Mononuclear cell (primary cell): ENCODE measurements around the gene SEPTIN14. TPM values are rescaled to one million over a fixed set of nuclear protein-coding genes. Genes with fewer than 3 reads are reported as not detected.
"Not testable (repeated sequence)": the region's sequence is repeated elsewhere in the genome, so short reads cannot be mapped to it uniquely, and the experiment has no call there.

Experiments used
- H3K27me3 ChIP-seq: 2 replicates; pipeline ENCODE4 v1.6.0; 2011; ENCODE audit warnings: low read length, control low read depth; ENCODE audit not compliant: insufficient read depth
- H3K4me1 ChIP-seq: 2 replicates; pipeline ENCODE4 v1.5.1; 2011; ENCODE audit warnings: mild to moderate bottlenecking, low read length, control low read depth; ENCODE audit not compliant: insufficient read depth
- H3K4me3 ChIP-seq: 2 replicates; pipeline ENCODE4 v1.5.1; 2011; ENCODE audit warnings: mild to moderate bottlenecking, low read length, moderate library complexity
- H3K9me3 ChIP-seq: 2 replicates; pipeline ENCODE4 v1.5.1; 2011; ENCODE audit warnings: low read depth, mild to moderate bottlenecking, control low read depth, low read length
- total RNA-seq: library from RNA; depleted of rRNA; stranded (reverse); fragments of >200 nt; gene quantifications from one replicate; pipeline ENCODE4 v1.2.3, GENCODE V29; 2012

The SEPTIN14 gene
- total RNA-seq: not detected

- H3K27me3 ChIP-seq, H3K4me3 ChIP-seq, H3K9me3 ChIP-seq, H3K4me1 ChIP-seq: not testable (repeated sequence)
Measured at GRCh38 chr7:55862652-55863051, at the start of gene SEPTIN14. SEPTIN14 (minus strand) TSS chr7:55862752; CDS start chr7:55861996, 756 bp downstream.

- Histone ChIP-seq H3K4me1 (peaks cover 6% of the 10 kb centered on the region), H3K9me3 (no peaks in the 10 kb centered on the region), H3K27me3 (no peaks in the 10 kb centered on the region), H3K4me3 (no peak overlapping the region)
Measured at GRCh38 chr7:55903985-55904759, 41.6 kb upstream of the SEPTIN14 start.

GRCh38 chr7:55901059-55901458 lies 38.5 kb upstream of the SEPTIN14 start:
- not testable (repeated sequence) for H3K9me3 ChIP-seq, H3K4me1 ChIP-seq, H3K4me3 ChIP-seq, H3K27me3 ChIP-seq

- Histone ChIP-seq H3K4me1 (no peaks in the 10 kb centered on the region), H3K27me3 (no peaks in the 10 kb centered on the region), H3K4me3 (no peak overlapping the region), H3K9me3 (no peaks in the 10 kb centered on the region)
Measured at GRCh38 chr7:55898287-55898686, 35.7 kb upstream of the SEPTIN14 start.

- Histone ChIP-seq H3K27me3 (no peaks in the 10 kb centered on the region), H3K4me3 (no peak overlapping the region), H3K9me3 (no peaks in the 10 kb centered on the region), H3K4me1 (no peaks in the 10 kb centered on the region)
Measured at GRCh38 chr7:55895021-55895420, 32.5 kb upstream of the SEPTIN14 start.

GRCh38 chr7:55893940-55894339 lies 31.4 kb upstream of the SEPTIN14 start:
- no peaks in the 10 kb centered on the region for H3K9me3 ChIP-seq
- H3K27me3 ChIP-seq: no peaks in the 10 kb centered on the region
- H3K4me1 ChIP-seq: no peaks in the 10 kb centered on the region
- no peak overlapping the region for H3K4me3 ChIP-seq

GRCh38 chr7:55888378-55888777 lies 25.8 kb upstream of the SEPTIN14 start:
- H3K9me3 ChIP-seq, H3K27me3 ChIP-seq, H3K4me3 ChIP-seq, H3K4me1 ChIP-seq: not testable (repeated sequence)

- H3K4me1 ChIP-seq: peaks cover 10% of the 10 kb centered on the region
- H3K4me3 ChIP-seq: peak overlapping the region; percentile 45
- H3K27me3 ChIP-seq: no peaks in the 10 kb centered on the region
- H3K9me3 ChIP-seq: no peaks in the 10 kb centered on the region
Measured at GRCh38 chr7:55887821-55888247, 25.3 kb upstream of the SEPTIN14 start.

- peaks cover 10% of the 10 kb centered on the region for H3K4me1 ChIP-seq
- no peak overlapping the region for H3K4me3 ChIP-seq
- H3K27me3 ChIP-seq: no peaks in the 10 kb centered on the region
- no peaks in the 10 kb centered on the region for H3K9me3 ChIP-seq
Measured at GRCh38 chr7:55884321-55884720, 21.8 kb upstream of the SEPTIN14 start.

- no peaks in the 10 kb centered on the region for H3K4me1 ChIP-seq
- no peak overlapping the region for H3K4me3 ChIP-seq
- no peaks in the 10 kb centered on the region for H3K9me3 ChIP-seq
- no peaks in the 10 kb centered on the region for H3K27me3 ChIP-seq
Measured at GRCh38 chr7:55878691-55879090, 16.1 kb upstream of the SEPTIN14 start.

GRCh38 chr7:55877308-55877707 lies 14.8 kb upstream of the SEPTIN14 start:
- H3K9me3 ChIP-seq: no peaks in the 10 kb centered on the region
- no peak overlapping the region for H3K4me3 ChIP-seq
- no peaks in the 10 kb centered on the region for H3K4me1 ChIP-seq
- no peaks in the 10 kb centered on the region for H3K27me3 ChIP-seq

- H3K9me3 ChIP-seq: no peaks in the 10 kb centered on the region
- H3K4me1 ChIP-seq: no peaks in the 10 kb centered on the region
- no peaks in the 10 kb centered on the region for H3K27me3 ChIP-seq
- H3K4me3 ChIP-seq: no peak overlapping the region
Measured at GRCh38 chr7:55873765-55874164, 11.2 kb upstream of the SEPTIN14 start.

- no peaks in the 10 kb centered on the region for H3K9me3 ChIP-seq
Measured at GRCh38 chr7:55871932-55872485, 9.5 kb upstream of the SEPTIN14 start.

GRCh38 chr7:55868989-55869388 lies 6.4 kb upstream of the SEPTIN14 start:
- H3K4me1 ChIP-seq, H3K27me3 ChIP-seq, H3K4me3 ChIP-seq, H3K9me3 ChIP-seq: not testable (repeated sequence)

More at GRCh38 chr7:55871932-55872485, 9.5 kb upstream of the SEPTIN14 start:
- H3K4me1 ChIP-seq: no peaks in the 10 kb centered on the region
- H3K4me3 ChIP-seq: no peak overlapping the region
- H3K27me3 ChIP-seq: no peaks in the 10 kb centered on the region

- not testable (repeated sequence) for H3K9me3 ChIP-seq, H3K4me3 ChIP-seq, H3K4me1 ChIP-seq, H3K27me3 ChIP-seq
Measured at GRCh38 chr7:55845164-55845563, 17.4 kb downstream of the SEPTIN14 start.

- H3K4me1 ChIP-seq: no peaks in the 10 kb centered on the region
- no peak overlapping the region for H3K4me3 ChIP-seq
- no peaks in the 10 kb centered on the region for H3K27me3 ChIP-seq
- no peaks in the 10 kb centered on the region for H3K9me3 ChIP-seq
Measured at GRCh38 chr7:55838595-55838994, 24.0 kb downstream of the SEPTIN14 start.
